T-helper 22 cell (primary cell): ENCODE measurements around the gene DNAH6.
"Not testable (repeated sequence)": the region's sequence is repeated elsewhere in the genome, so short reads cannot be mapped to it uniquely, and the experiment has no call there.

Source experiments
- DNase-seq: peaks from one replicate; pipeline ENCODE4 v3.0.0-alpha.2; 2020; ENCODE audit warnings: low read depth

The DNAH6 gene, protein sequence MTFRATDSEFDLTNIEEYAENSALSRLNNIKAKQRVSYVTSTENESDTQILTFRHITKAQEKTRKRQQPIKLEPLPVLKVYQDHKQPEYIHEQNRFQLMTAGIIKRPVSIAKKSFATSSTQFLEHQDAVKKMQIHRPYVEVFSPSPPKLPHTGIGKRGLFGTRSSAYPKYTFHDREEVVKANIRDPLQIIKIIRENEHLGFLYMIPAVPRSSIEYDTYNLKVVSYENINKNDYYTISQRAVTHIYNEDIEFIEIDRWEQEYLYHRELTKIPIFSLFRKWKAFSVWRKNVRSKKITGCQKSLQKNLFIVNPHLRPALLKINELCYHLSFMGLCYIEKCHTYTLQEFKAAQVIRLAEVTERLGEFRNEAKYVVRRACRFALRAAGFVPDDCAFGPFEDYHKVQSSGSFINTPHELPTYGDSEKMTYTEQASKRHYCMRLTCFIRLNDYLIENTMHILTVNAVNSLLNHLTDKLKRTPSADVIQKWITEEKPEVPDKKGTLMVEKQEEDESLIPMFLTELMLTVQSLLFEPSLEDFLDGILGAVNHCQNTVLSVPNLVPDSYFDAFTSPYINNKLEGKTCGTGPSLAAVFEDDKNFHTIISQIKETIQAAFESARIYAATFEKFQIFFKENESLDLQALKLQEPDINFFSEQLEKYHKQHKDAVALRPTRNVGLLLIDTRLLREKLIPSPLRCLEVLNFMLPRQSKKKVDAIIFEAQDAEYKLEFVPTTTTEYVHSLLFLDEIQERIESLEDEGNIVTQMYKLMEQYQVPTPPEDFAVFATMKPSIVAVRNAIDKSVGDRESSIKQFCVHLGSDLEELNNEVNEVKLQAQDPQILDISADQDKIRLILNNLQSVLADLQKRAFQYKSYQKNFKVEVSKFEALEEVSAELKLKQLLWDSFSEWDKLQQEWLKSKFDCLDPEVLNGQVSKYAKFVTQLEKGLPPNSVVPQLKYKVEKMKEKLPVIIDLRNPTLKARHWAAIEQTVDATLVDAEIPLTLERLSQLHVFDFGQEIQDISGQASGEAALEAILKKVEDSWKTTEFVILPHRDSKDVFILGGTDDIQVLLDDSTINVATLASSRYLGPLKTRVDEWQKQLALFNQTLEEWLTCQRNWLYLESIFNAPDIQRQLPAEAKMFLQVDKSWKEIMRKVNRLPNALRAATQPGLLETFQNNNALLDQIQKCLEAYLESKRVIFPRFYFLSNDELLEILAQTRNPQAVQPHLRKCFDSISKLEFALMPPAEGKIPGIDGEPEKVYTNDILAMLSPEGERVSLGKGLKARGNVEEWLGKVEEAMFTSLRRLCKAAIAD (N-terminal part only)

DNA sequence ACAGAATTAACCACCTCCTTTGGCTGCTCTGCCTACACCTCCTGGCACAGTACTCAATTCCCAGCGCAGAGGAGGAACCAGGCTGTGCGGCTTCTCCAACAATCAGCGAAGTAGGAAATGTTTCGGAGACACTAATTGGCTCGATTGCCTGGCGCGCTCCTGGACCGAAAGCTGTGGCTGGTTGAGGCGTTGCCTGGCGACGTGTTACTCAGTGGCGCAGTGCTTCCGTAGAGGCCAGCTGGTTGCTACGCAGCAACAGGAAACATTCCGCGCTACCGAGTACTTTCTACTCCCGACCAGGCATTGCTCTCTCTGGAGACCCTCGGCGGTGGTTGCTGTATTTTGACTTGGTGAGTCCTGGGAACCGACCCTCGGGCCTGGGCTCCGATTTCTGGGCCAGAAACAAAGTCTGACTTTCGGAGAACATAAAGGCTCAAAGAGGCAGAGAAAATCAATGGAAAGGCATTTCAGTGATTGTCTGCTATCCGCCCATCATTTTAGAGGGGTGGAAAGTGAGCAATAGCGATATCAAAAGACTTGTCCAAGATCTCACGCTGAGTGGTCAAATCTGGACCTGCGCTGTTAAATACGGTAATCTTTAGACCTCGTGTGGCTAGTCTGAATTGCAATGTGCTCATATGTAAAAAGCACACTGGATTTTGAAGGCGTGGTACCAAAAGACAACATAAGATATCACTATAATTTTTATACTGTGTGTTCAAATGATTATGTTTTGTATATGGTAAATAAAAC is at the start of gene DNAH6:
DNAH6 (plus strand) TSS at position 265 of the 753 bp plus-strand sequence. CDS start 1,329 bp downstream, outside the sequence.
- peak; percentile 82 for DNase-seq

DNA sequence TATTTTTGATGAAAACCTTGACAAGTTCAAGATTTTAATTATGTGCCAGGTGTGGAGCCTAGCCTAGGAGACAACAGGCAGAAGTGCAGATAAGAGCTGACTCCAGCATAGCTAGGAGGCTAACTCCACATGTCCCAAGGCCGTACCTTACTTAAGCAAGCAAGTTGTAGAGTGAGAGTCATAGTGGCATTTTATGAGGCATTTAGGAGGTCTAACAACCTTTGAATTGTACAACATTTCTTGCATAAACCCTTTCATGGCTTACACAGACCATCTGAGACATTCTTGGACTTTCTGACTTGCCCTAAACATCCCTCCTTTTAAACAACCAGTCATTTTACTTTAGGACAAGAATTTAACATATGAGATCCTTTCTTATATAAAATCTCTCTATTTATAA is 48.9 kb upstream of the DNAH6 start:
- DNase-seq = no peak

DNA sequence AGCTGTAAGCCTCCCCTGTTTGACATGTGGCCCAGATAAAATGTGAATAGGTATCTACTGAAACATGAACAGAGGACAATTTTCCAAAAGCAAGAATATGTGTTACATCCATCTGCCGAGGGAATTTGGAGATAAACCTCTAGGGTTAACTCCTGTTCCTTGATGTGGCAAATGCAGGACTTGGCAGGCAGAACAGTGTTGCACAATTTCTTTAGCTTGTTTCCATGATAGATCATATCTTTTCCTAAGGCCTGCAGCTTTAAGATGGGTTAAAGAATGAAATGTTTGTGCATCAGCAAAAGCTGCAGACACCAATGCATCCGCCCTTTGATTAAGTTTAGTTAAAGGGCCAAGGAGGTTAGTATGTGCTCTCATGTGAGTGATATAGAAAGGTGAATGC is 43.9 kb upstream of the DNAH6 start:
- DNase-seq = not testable (repeated sequence)

DNA sequence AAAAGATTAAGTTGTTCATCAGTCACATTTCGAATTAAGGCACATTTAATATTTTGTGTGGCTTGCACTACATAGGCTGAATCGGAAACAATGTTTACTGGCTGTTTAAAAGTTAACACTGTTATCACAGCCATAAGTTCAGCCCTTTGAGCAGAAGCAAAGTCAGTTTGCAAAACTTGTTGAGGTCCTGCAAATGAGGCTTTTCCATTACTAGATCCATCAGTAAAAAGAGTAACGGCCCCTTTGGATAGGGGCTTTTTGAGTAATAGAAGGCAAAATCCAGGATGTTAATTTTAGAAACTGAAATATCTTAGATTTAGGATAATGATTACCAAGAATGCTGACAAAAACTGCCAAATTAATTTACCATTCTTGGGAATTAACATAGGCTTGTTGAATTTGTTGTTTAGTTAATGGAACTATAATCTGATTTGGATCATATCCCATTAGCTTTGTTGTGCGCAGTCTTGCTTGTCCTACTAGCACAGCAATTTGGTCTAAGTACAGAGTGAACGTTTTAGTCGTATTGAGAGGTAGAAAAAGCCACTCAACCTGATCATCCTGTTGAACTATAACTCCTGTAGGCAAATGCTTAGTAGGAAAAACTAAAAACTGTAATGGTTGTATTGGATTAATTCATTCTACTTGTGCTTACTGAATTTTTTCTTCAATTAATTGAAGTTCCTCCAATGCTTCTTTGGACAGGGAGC is 43.3 kb upstream of the DNAH6 start:
- DNase-seq = no peak

DNA sequence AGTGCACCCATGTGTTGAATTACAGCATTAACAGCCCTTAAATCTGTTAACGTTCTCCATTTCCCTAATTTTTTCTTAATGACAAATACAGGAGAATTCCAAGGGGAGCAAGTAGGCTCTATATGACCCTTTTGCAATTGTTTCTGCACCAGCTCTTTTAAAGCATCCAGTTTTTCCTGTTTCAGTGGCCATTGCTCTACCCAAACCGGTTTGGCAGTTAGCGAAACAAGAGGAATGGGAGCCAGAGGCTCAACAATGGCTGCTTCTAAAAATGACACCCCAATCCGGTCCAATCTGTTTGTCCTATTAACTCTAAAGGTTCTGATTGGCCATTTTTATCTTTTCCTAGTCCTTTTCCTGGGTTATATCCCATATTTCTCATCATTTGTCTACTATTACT is 42.1 kb upstream of the DNAH6 start:
- DNase-seq = no peak

DNA sequence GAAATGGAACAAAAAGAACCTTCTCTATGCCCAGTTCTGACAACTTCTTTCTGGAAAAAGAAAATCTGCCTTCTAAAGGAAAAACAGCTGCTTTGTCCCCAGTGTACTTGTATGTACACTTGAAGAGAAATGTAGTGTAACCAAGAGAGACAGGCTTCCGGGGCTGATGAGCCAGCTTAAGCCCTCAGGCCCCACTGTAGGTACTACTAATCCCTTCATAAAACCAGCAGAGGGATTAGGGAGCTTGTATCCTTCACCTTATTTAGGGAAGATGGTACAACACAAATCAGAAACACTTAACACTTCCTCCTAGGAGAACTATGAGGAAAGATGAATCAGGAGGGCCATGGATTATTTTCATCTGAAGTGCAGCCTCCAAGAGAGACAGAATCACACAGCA is 38.4 kb upstream of the DNAH6 start:
- DNase-seq = no peak

DNA sequence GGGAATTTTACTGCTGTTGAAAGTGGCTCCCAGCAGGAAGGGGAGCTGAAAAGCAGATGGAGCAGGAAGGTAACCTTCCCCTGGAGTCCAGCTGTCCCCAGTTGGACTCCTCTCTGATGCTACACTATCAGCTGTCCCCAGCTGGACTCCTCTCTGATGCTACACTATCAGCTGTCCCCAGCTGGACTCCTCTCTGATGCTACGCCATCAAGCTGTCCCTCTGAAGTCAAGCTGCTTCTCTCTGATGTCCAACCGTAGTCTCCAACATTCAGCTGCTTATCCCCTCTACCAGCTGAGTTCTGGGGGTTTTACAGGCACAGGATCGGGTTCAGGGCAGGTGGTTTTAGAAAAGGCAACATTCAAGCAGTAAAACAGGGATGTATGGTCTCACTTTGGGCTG is 37.4 kb upstream of the DNAH6 start:
- DNase-seq = no peak

DNA sequence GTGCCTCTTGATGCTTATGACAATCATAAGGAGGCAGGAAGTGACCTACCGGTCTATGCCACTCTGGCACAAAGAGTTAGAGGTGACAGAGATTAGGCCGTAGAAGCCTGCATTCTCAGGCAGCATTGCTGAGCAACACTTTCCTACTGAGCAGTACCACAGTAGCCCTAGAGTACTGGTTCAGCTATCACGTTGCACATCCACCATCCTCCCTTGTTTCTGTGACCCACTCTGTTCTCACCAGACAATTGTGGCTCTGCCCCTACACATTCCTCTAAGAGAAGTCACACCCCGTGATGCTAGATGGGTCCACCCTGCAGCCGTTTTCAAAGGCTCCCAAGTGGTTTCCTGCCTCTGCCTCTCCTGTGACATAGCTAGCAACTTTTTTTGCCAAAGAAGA is 34.6 kb upstream of the DNAH6 start:
- DNase-seq = no peak

DNA sequence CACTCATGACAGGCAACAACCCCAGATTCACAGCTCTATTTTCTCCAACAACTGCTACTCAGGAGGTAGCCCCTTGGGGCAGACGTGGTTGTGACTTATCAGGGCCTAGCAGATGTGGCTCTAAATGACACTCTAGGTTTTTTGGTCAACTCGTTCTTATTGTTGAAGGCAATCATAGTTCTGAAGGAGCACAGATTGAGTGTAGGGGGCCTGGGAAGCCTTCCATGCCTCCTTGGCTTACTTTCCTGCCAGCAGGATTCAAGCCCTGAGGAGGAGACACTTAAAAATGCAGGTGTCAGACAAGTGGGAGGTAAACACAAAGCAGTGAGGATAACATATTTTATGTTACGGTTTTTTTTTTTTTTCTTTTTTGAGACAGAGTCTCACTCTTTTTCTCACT is 33.7 kb upstream of the DNAH6 start:
- DNase-seq = no peak

DNA sequence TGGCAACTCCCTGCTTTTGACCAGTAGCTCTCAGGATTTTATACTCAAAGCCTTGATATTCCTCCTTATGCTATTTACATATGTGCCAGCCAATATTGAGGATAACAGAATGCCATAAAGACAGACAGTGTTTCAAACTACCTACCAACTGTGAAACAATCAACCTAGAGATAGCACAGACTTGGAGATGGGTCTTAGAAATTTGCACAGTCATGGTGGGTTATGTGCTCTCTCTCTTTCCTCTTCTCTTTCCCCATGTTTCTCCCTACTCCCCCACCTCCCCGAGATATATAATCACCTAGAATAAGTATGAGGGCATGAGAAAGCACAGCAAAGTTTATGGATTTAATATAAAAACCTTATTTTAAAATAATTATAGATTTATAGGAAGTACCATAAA is 33.0 kb upstream of the DNAH6 start:
- DNase-seq = no peak

DNA sequence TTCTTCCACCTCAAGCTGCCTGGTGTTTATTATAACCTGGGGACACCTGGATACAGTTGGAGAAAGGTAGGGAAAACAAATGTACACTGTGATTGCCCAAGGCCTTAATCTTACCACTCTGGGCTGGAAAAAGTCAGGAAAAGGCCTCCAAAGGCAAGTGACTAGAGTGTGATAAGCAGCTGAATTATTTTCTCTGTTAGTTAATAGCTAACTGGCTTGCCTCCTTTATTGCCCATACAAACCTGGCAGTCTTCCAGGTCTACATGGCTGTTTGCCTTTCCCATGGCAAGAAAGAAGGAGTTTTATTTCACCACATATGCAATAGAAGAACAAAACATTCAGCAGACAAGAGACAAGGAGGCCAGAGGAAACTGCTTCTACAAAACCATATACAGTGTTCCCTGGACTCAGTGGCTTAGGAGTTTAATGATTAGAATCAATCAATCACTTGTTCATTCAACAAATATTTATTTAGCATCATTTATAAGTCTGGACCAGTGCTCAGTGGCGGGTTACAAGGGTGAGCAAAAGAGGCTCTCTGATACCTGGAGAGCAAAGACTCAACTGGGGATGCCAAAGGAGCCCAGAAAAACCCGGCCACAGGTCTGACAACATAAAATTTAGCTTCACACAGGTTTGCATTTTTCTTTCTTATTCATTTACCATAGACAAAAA is 29.7 kb upstream of the DNAH6 start:
- no peak for DNase-seq

DNA sequence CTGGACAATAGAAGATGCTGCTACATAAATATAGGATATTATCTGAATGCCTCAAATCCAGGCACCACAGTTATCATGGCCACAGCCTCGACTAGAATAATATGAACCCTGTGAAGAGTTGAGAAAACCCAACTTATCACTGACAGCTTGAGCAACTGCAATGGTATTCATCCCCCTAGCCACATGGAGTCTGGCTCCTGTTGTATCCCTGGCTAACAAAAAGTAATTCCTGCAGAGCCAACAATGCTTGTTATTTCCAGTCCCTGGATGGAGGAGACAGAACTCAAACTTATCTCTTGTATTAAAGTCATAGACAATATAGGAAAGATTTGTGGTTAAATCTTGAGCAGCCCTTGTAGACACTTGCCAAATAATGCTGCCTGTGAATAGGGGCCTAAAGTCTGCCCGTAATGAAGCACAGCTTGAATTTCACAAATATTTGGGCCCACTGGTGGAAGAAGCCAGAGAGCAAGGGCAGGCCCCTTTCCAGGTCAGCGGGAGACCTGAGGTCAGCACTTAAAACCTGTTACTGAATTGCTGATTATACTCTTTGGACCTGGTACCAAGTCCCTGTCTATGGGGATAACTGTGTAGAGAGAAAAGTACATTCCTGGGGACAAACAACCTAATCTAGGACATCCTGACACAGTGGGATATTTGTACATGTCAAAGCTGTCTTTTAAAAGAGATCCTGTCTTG is 28.9 kb upstream of the DNAH6 start:
- DNase-seq = no peak

DNA sequence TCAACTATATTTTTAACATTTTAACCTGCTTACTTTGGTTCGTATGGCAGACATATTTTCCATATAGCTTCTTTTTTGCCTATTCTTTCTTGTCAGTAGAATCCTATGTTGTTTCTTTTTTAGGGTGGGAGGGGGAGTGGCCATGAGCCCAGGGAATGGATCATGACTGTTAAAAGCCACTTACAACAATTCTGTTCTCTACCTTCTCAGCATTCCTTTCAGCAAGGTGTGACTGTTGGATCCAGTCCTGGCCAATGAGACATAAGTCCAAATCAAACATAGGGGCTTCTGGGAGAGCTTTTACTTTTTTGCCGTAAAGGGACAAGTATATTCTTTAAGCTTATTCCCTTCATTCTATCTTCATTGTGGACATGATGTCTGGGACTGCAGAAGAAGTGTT is 25.0 kb upstream of the DNAH6 start:
- DNase-seq = no peak

DNA sequence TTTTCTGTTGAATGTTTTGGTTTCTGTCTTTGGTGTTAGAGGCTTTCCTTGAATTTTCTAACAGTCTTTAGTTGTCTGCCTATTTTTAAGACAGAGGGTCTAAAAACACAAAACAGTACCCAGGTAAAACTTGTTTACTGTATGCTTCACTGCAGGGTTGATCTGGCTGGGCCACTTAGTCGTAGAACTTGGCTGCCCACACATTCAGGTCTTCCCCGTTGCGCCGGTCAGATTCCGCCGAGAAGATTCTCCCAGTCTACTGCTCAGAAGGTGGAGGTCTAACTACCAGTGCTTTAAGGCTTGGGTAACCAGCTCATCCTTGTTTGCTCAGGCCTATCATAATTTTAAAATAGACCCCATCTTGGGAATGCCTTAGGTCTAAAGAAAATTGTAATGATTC is 24.6 kb upstream of the DNAH6 start:
- no peak for DNase-seq

DNA sequence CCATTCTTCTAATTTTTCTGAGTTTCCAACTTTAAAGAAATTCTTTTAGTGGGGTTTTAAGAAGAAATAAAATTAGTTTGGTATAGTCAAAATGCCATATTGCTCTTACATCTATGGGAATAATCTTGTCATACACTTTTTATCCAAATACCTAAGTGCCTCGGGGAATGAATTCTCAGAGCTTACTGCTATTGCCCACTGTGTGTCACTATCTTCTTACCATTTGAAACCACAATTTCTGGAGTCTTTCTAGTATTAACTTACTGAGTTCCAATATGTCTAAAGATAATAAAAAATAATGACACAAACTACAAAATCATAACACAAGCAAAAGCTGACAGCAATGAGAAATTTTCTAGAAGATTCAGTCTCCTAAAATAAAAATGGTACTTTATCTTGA is 23.7 kb upstream of the DNAH6 start:
- DNase-seq = no peak

DNA sequence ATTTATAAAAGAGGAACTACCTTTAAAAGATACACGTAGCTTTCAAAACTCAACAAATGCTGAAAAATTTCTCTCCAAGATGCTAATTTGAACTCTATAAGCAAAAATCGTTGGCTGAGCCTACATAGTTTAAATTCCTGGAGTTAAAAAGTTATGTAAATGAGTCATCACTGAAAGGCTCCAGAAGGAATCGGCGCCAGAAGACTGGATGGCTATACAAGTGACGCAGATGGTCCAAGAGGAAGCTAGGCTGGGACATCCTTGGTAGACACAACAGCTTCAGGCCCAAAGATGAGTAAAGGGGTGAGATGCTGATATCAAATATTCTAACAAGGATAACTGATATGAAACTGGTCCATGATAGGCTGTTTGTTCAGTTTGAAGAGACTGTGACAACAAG is 22.8 kb upstream of the DNAH6 start:
- DNase-seq = no peak

DNA sequence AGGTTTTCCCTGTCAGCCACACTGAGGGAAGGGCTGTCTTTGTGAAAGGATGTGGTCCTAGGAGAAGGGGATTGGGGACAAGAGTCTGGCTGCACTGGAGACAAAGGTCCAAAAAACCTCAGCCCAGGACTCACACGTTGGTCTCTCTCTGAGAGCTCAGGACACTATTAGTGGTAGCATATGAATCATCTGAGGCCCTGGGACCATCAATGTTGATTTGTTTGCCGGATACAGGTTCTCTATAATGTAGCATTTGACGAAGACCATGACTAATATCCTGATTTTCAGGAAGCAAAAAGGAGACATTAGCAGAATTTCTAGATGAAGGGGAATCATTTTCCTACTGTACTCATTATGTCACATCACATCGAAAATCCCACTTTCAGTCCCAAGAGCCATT is 22.2 kb upstream of the DNAH6 start:
- DNase-seq = no peak

DNA sequence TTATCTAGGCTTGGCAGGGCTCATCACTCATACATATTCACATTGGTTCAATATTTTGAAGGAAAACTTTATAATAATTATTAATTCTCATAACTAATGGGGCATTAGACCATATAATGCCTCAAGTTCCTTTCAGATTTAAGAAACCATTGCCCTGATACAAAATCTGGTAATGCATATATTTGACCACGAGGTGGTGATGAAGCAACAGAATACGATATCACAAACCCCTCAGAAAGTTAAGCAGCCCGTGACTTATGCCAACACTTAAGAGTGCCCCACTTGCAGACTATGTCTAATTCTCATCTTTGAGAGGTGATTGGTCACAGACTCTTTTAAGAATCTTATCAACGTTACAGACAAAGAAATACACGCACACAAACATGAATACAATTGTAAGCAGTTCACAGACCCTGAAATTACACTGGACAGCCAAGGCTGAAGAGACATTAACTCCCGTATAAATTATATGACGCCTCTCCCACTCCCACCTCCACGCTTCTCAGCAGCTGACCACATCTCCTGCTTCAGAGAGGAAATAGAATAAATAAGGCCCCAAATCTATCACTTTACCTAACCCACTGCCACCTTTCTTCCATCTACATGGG is 20.7 kb upstream of the DNAH6 start:
- peak; percentile 1 for DNase-seq

DNA sequence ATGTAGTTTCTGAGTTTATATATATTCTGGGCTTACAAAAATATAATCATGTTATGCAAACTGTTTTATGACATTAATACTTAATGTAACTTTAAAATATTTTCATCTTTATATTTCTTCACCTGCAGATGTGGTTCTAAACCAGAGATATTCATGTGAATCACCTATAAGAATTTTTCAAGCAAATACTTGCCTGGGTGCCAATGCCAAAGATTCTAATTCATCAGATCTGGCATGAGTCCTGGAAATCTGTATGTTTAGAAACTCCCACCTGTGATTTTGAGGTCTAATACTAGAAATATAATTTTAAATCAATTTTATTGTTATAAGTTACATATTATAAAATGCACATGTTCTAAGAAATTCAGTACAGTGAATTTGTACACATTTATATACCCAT is 19.9 kb upstream of the DNAH6 start:
- DNase-seq = no peak
